HG02938 (cell line): ENCODE data around the gene HIPK2.

Source experiments
- ATAC-seq: cut with Tn5 transposase; IDR thresholded peaks from one replicate; pipeline ENCODE4 v1.9.1; 2021; ENCODE audit warnings: mild to moderate bottlenecking, moderate library complexity; ENCODE audit not compliant: unreplicated experiment

HIPK2 gene

GRCh38 chr7:139753081-139753692 is 24.6 kb downstream of the HIPK2 start:
- ATAC-seq, result no peak

DNA sequence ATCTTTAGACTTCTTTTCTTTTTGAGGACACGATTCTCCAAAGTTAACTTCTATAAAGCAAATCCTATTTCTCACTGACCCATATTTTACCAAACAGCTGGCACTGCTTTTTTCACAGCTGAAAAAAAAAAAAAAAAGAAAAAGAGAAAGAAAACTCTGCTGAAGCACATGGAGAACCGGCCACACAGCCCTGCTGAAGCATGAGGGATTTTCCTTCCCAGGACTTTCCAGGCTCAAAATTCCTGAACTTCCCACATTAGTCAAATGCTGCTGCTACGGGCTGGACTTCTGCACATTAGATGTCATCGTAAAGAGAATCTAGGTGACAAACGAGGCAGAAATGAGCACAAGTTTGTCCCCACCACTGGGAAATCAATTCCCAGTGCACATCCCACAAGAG is 25.2 kb downstream of the HIPK2 start:
- no peak for ATAC-seq

DNA sequence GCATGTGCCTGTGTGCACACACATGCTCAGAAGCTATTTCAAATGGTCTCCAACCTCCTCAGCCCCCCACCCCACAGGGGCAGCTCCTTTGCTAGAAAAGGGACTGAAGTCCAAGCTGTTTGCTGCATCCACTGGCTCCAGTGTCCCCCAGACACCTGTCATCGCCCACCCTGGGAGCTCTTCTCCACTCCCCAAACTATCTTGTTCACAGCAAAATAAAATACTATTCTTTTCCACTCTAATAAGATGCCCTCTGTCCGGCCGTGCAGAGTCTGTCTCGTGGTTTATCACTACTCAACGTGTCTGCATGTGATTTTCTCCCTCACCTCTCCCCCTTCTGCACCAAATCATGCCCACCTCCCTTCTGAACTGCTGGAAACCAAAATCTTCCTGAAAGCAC is 25.6 kb downstream of the HIPK2 start:
- no peak for ATAC-seq

DNA sequence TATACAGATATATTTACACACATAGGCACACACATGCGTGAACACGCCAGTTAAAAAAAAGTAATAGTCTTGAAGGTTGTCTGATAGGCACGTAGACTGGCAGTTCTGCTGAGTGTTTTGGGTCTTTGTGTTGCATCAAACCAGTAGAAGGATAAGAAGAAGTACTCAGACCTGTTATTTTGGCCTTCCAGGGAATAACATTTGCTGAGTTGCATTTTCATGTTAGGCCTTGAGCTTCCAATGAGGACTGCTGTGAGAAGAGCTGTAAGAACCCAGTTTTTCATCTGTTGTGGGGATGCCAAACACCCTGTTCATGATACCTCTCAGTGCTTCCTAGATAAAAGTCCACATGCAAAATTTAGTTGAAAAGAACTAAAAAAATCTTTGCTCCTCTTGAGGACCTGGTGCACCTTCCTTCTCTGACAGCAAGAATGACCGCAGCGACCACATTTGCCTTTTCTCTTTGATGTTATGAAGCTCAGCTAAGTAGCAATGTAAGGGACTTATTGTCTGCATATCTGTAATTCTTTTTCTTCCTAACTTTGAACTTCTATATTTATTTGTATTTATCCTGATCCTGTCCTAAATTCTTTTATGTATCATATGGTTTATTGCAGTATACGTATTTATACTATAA is 27.2 kb downstream of the HIPK2 start:
- ATAC-seq, result no peak

- no peak for ATAC-seq
These were observed 28.3 kb downstream of the HIPK2 start for GRCh38 chr7:139749545-139749944.

DNA sequence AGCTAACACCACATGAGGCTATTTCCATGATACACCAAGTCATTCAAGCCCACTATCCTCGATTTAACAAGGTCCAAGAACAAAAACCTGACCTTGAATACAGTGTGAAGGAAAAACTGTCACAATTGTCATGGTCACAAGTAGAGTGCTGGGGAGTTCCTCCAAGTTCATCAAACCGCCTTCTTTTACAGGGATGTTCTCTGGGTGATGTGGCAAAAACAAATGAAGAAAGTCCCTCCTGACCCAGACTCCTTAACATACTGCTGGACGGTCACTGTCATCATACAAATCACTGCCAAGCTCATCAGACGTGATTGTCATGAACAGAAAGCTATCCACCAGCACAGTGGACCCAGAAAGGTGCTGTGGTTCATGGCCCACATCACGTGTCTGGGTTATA is 28.9 kb downstream of the HIPK2 start:
- ATAC-seq, result no peak

GRCh38 chr7:139748373-139748765 is 29.4 kb downstream of the HIPK2 start:
- no peak for ATAC-seq

- ATAC-seq, result no peak
These were observed 30.0 kb downstream of the HIPK2 start for GRCh38 chr7:139747662-139748372.

GRCh38 chr7:139746652-139747051 is 31.1 kb downstream of the HIPK2 start:
- ATAC-seq, result no peak

- no peak for ATAC-seq
These were observed 32.1 kb downstream of the HIPK2 start for GRCh38 chr7:139745678-139746143.

- no peak for ATAC-seq
These were observed 32.8 kb downstream of the HIPK2 start for GRCh38 chr7:139744768-139745677.

DNA sequence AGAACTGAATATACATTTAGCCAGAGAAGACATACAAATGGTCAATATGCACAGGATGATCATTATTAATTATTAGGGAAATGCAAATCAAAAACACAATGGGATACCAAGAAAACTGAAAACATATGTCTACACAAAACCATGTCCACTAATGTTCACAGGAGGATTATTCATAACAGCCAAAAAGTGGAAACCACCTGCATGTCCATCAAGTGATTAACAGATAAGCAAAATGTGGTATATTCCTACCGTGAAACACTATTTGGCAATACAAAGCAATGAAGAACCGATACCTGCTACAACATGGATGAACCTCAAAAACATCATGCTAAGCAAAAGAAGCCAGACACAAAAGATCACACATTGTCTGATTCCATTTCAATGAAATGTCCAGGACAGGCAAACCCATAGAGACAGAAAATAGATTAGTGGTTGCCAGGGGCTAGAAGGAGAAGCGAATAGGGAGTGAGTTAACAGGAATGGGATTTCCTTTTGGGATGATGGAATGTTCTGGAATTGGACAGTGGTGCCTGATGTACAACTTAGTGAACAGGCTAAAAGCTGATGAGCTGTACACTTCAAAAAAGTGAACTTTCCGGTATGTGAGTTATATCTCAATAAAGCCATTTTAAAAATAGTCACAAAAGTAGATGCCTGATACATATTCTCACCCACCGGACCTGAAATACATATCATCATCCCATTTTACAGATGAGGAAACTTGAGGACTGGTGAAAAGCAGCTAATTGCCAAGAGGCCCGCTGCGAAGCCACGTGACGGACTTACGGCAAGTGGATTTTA is 33.6 kb downstream of the HIPK2 start:
- ATAC-seq, result no peak

- ATAC-seq, result no peak
These were observed 34.4 kb downstream of the HIPK2 start for GRCh38 chr7:139743267-139743966.

GRCh38 chr7:139741789-139742344 is 35.9 kb downstream of the HIPK2 start:
- ATAC-seq, result no peak

- ATAC-seq, result no peak
These were observed 36.6 kb downstream of the HIPK2 start for GRCh38 chr7:139741239-139741638.

- ATAC-seq, result no peak
These were observed 37.8 kb downstream of the HIPK2 start for GRCh38 chr7:139739863-139740597.

DNA sequence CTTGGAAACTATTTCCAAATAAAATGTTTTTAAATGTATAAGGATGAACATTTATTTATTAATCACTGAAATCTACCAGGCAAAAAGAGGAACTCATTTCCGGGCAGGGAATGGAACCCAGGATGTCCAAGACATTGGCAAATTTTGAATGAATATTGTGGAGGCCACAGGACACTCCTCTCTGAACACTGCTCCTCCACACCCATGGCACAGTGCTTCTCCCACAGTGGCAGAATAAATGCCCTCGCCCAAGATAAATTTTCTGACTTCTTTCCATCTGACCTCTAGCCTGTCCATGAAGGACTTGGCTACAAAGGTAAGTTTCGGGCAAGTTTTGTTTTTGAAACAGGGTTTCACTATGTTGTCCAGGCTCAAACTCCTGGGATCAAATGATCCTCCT is 39.0 kb downstream of the HIPK2 start:
- ATAC-seq, result no peak

GRCh38 chr7:139738101-139738489 is 39.7 kb downstream of the HIPK2 start:
- no peak for ATAC-seq
